Activated naive CD8-positive, alpha-beta T cell treated with anti-CD3 and anti-CD28 coated beads for 36 hours (primary cell): ENCODE measurements around the gene IL17RD. TPM values are rescaled to one million over a fixed set of nuclear protein-coding genes. Genes with fewer than 3 reads are reported as not detected.
"Not testable (repeated sequence)": the region's sequence is repeated elsewhere in the genome, so short reads cannot be mapped to it uniquely, and the experiment has no call there.

Experiments used
- DNase-seq: peaks from one replicate; pipeline ENCODE4 v3.0.0; 2021
- H3K27ac Mint-ChIP-seq: one replicate; pipeline ENCODE4 v1.8.0; 2022; ENCODE audit warnings: mild to moderate bottlenecking, moderate library complexity, mixed read lengths
- H3K27me3 Mint-ChIP-seq: one replicate; pipeline ENCODE4 v1.8.0; 2022; ENCODE audit warnings: mild to moderate bottlenecking, mixed read lengths
- H3K36me3 Mint-ChIP-seq: one replicate; pipeline ENCODE4 v1.8.0; 2021; ENCODE audit warnings: mild to moderate bottlenecking, mixed read lengths
- H3K4me1 Mint-ChIP-seq: one replicate; pipeline ENCODE4 v1.8.0; 2021; ENCODE audit warnings: mixed read lengths
- H3K4me3 Mint-ChIP-seq: one replicate; pipeline ENCODE4 v1.8.0; 2022; ENCODE audit warnings: mild to moderate bottlenecking, moderate library complexity, mixed read lengths
- H3K9me3 Mint-ChIP-seq: one replicate; pipeline ENCODE4 v1.8.0; 2022; ENCODE audit warnings: mixed read lengths
- total RNA-seq, 2 experiments: library from RNA; stranded (reverse); gene quantifications; one replicate each; pipeline ENCODE4 v1.2.3, GENCODE V29; 2021

The IL17RD gene
- total RNA-seq, 2 experiments from 2014 or later = 0.04 TPM; not detected in 1

GRCh38 chr3:57097536-57097935, 67.6 kb downstream of the IL17RD start:
- DNase-seq = no peak
- peaks cover 4% of the 10 kb centered on the region for H3K4me1 Mint-ChIP-seq
- no peaks in the 10 kb centered on the region for H3K9me3 Mint-ChIP-seq
- no peak overlapping the region for H3K4me3 Mint-ChIP-seq
- H3K27me3 Mint-ChIP-seq = peaks cover 3% of the 10 kb centered on the region
- H3K36me3 Mint-ChIP-seq = no peaks in the 10 kb centered on the region
- no peak overlapping the region for H3K27ac Mint-ChIP-seq

- Mint-ChIP-seq H3K36me3 (no peaks in the 10 kb centered on the region), H3K9me3 (no peaks in the 10 kb centered on the region), H3K27ac (no peak overlapping the region), H3K27me3 (peaks cover 3% of the 10 kb centered on the region), H3K4me1 (peaks cover 4% of the 10 kb centered on the region), H3K4me3 (no peak overlapping the region)
- no peak for DNase-seq
These were observed 69.8 kb downstream of the IL17RD start for GRCh38 chr3:57095363-57095762.

GRCh38 chr3:57094575-57094974, 70.6 kb downstream of the IL17RD start:
- H3K4me1 Mint-ChIP-seq = no peaks in the 10 kb centered on the region
- no peaks in the 10 kb centered on the region for H3K9me3 Mint-ChIP-seq
- H3K27me3 Mint-ChIP-seq = peaks cover 3% of the 10 kb centered on the region
- H3K36me3 Mint-ChIP-seq = no peaks in the 10 kb centered on the region
- DNase-seq = no peak
- no peak overlapping the region for H3K4me3 Mint-ChIP-seq
- H3K27ac Mint-ChIP-seq = no peak overlapping the region

GRCh38 chr3:57093971-57094535, 71.1 kb downstream of the IL17RD start:
- Mint-ChIP-seq H3K27ac (no peak overlapping the region), H3K36me3 (no peaks in the 10 kb centered on the region), H3K4me1 (no peaks in the 10 kb centered on the region), H3K4me3 (no peak overlapping the region), H3K27me3 (peaks cover 3% of the 10 kb centered on the region), H3K9me3 (no peaks in the 10 kb centered on the region)
- no peak for DNase-seq

- DNase-seq = no peak
- no peak overlapping the region for H3K27ac Mint-ChIP-seq
- H3K9me3 Mint-ChIP-seq = no peaks in the 10 kb centered on the region
- H3K4me1 Mint-ChIP-seq = no peaks in the 10 kb centered on the region
- no peak overlapping the region for H3K4me3 Mint-ChIP-seq
- no peaks in the 10 kb centered on the region for H3K36me3 Mint-ChIP-seq
- H3K27me3 Mint-ChIP-seq = no peaks in the 10 kb centered on the region
These were observed 71.7 kb downstream of the IL17RD start for GRCh38 chr3:57093489-57093888.

GRCh38 chr3:57091521-57092273, 73.5 kb downstream of the IL17RD start:
- Mint-ChIP-seq H3K4me3 (no peak overlapping the region), H3K27ac (no peak overlapping the region), H3K9me3 (no peaks in the 10 kb centered on the region), H3K27me3 (no peaks in the 10 kb centered on the region), H3K36me3 (no peaks in the 10 kb centered on the region), H3K4me1 (no peaks in the 10 kb centered on the region)
- DNase-seq = no peak

GRCh38 chr3:57089043-57089442, 76.1 kb downstream of the IL17RD start:
- H3K4me3 Mint-ChIP-seq = no peak overlapping the region
- H3K9me3 Mint-ChIP-seq = no peaks in the 10 kb centered on the region
- no peaks in the 10 kb centered on the region for H3K27me3 Mint-ChIP-seq
- H3K27ac Mint-ChIP-seq = no peak overlapping the region
- DNase-seq = no peak
- no peaks in the 10 kb centered on the region for H3K4me1 Mint-ChIP-seq
- no peaks in the 10 kb centered on the region for H3K36me3 Mint-ChIP-seq

GRCh38 chr3:57088503-57088902, 76.7 kb downstream of the IL17RD start:
- Mint-ChIP-seq H3K27ac (no peak overlapping the region), H3K4me3 (no peak overlapping the region), H3K9me3 (no peaks in the 10 kb centered on the region), H3K36me3 (no peaks in the 10 kb centered on the region), H3K4me1 (no peaks in the 10 kb centered on the region), H3K27me3 (no peaks in the 10 kb centered on the region)
- DNase-seq = no peak

GRCh38 chr3:57087361-57088092, 77.6 kb downstream of the IL17RD start:
- Mint-ChIP-seq H3K36me3 (no peaks in the 10 kb centered on the region), H3K9me3 (no peaks in the 10 kb centered on the region), H3K27me3 (no peaks in the 10 kb centered on the region)

GRCh38 chr3:57086201-57086600, 79.0 kb downstream of the IL17RD start:
- no peak overlapping the region for H3K4me3 Mint-ChIP-seq
- H3K27ac Mint-ChIP-seq = no peak overlapping the region
- no peaks in the 10 kb centered on the region for H3K9me3 Mint-ChIP-seq
- H3K4me1 Mint-ChIP-seq = no peaks in the 10 kb centered on the region
- no peak for DNase-seq
- no peaks in the 10 kb centered on the region for H3K36me3 Mint-ChIP-seq
- H3K27me3 Mint-ChIP-seq = no peaks in the 10 kb centered on the region

More at GRCh38 chr3:57087361-57088092, 77.6 kb downstream of the IL17RD start:
- H3K27ac Mint-ChIP-seq = no peak overlapping the region
- H3K4me1 Mint-ChIP-seq = no peaks in the 10 kb centered on the region
- no peak for DNase-seq
- no peak overlapping the region for H3K4me3 Mint-ChIP-seq

- H3K27ac Mint-ChIP-seq = no peak overlapping the region
- H3K27me3 Mint-ChIP-seq = peaks cover 9% of the 10 kb centered on the region
- no peaks in the 10 kb centered on the region for H3K9me3 Mint-ChIP-seq
- no peaks in the 10 kb centered on the region for H3K36me3 Mint-ChIP-seq
- no peak overlapping the region for H3K4me3 Mint-ChIP-seq
- DNase-seq = no peak
- H3K4me1 Mint-ChIP-seq = no peaks in the 10 kb centered on the region
These were observed 79.9 kb downstream of the IL17RD start for GRCh38 chr3:57085211-57085610.

- not testable (repeated sequence) for H3K36me3 Mint-ChIP-seq, H3K27ac Mint-ChIP-seq, H3K4me3 Mint-ChIP-seq, H3K9me3 Mint-ChIP-seq, H3K4me1 Mint-ChIP-seq, DNase-seq
- H3K27me3 Mint-ChIP-seq = peaks cover 13% of the 10 kb centered on the region
These were observed 81.7 kb downstream of the IL17RD start for GRCh38 chr3:57083266-57083995.

- DNase-seq = no peak
- Mint-ChIP-seq H3K27ac (no peak overlapping the region), H3K4me3 (no peak overlapping the region), H3K4me1 (peaks cover 4% of the 10 kb centered on the region), H3K9me3 (no peaks in the 10 kb centered on the region), H3K36me3 (no peaks in the 10 kb centered on the region), H3K27me3 (peaks cover 22% of the 10 kb centered on the region)
These were observed 82.7 kb downstream of the IL17RD start for GRCh38 chr3:57082481-57082880.

GRCh38 chr3:57081173-57081572, 84.0 kb downstream of the IL17RD start:
- no peak for DNase-seq
- Mint-ChIP-seq H3K36me3 (no peaks in the 10 kb centered on the region), H3K27me3 (peaks cover 36% of the 10 kb centered on the region), H3K9me3 (no peaks in the 10 kb centered on the region), H3K27ac (no peak overlapping the region), H3K4me1 (peaks cover 4% of the 10 kb centered on the region), H3K4me3 (no peak overlapping the region)

GRCh38 chr3:57080171-57080570, 85.0 kb downstream of the IL17RD start:
- H3K9me3 Mint-ChIP-seq = no peaks in the 10 kb centered on the region
- H3K27me3 Mint-ChIP-seq = peaks cover 44% of the 10 kb centered on the region
- H3K36me3 Mint-ChIP-seq = no peaks in the 10 kb centered on the region
- no peak for DNase-seq
- H3K4me3 Mint-ChIP-seq = peak overlapping the region; percentile 55
- H3K4me1 Mint-ChIP-seq = peaks cover 4% of the 10 kb centered on the region
- H3K27ac Mint-ChIP-seq = no peak overlapping the region
